Upper lobe of right lung (tissue), 1 donor: ENCODE measurements around the gene MYH1. TPM values are rescaled to one million over a fixed set of nuclear protein-coding genes. Genes with fewer than 3 reads are reported as not detected.

Source experiments
- ATAC-seq: fragments of 200-7000 bp; cut with Tn5 transposase; one replicate; pipeline ENCODE4 v1.9.1; 2020; ENCODE audit warnings: mild to moderate bottlenecking, moderate library complexity
- DNase-seq: peaks from one replicate; pipeline ENCODE4 v3.0.0-alpha.2; 2020
- H3K27ac ChIP-seq: fragments of 200-600 bp; one replicate; pipeline ENCODE4 v1.8.0; 2022
- H3K27me3 ChIP-seq: fragments of 200-600 bp; one replicate; pipeline ENCODE4 v1.8.0; 2022; ENCODE audit warnings: mild to moderate bottlenecking
- H3K36me3 ChIP-seq: fragments of 200-600 bp; one replicate; pipeline ENCODE4 v1.8.0; 2022
- H3K4me1 ChIP-seq: fragments of 200-600 bp; one replicate; pipeline ENCODE4 v1.8.0; 2022
- H3K4me3 ChIP-seq: fragments of 200-600 bp; one replicate; pipeline ENCODE4 v1.8.0; 2022; ENCODE audit warnings: mild to moderate bottlenecking
- H3K9me3 ChIP-seq: fragments of 200-600 bp; one replicate; pipeline ENCODE4 v1.8.0; 2022
- CTCF ChIP-seq: fragments of 200-600 bp; IDR thresholded peaks from one replicate; pipeline ENCODE4 v1.8.0; 2022; ENCODE audit warnings: antibody characterized with exemption
- intact Hi-C: fragments of 100-400 bp; cut with DNase I; formaldehyde crosslinking; loops from one replicate; pipeline ENCODE4 v1.11.0; 2022
- long read RNA-seq: library from polyadenylated mRNA; unstranded; transcript quantifications from one replicate; pipeline ENCODE4 v2.0.0, GENCODE V29; 2021
- total RNA-seq: library from RNA; stranded (reverse); fragmentation: NEBNext Ultra II Directional; extraction: Animal tissue kit (Norgen Biotek cat#: 25700); gene quantifications from one replicate; pipeline ENCODE4 v1.2.1, GENCODE V29; 2021
- donor health status: DM: no; HTN: yes; CAD: no; lungs with severe emphysema.

MYH1 gene
- total RNA-seq, result 0.81 TPM
- long read RNA-seq, result 0 reads

- Histone ChIP-seq H3K27me3 (no peaks in the 10 kb centered on the region), H3K4me1 (no peaks in the 10 kb centered on the region), H3K9me3 (no peaks in the 10 kb centered on the region), H3K36me3 (no peaks in the 10 kb centered on the region), H3K4me3 (no peak within 1 kb of the TSS), H3K27ac (no peak within 1 kb of the TSS)
- no peak for DNase-seq
- ATAC-seq, result no peak
- intact Hi-C loops, result no loop called here
- TF ChIP-seq CTCF, result no peak
Observed at GRCh38 chr17:10518271-10519037, at the start of gene MYH1. TSS of gene MYH1 (minus strand) at chr17:10518542. CDS start at chr17:10516642, 1,900 bp downstream.

- Histone ChIP-seq H3K27ac (no peak overlapping the region), H3K4me1 (no peaks in the 10 kb centered on the region), H3K27me3 (peaks cover 4% of the 10 kb centered on the region), H3K4me3 (no peak overlapping the region), H3K36me3 (no peaks in the 10 kb centered on the region), H3K9me3 (no peaks in the 10 kb centered on the region)
- TF ChIP-seq CTCF, result no peak
- no peak for ATAC-seq
- no peak for DNase-seq
- intact Hi-C loops, result no loop called here
Observed at GRCh38 chr17:10563991-10564660, 45.8 kb upstream of the MYH1 start.

- no peak overlapping the region for H3K4me3 ChIP-seq
- no peaks in the 10 kb centered on the region for H3K27me3 ChIP-seq
- no peaks in the 10 kb centered on the region for H3K36me3 ChIP-seq
- no peaks in the 10 kb centered on the region for H3K4me1 ChIP-seq
- H3K9me3 ChIP-seq, result no peaks in the 10 kb centered on the region
- intact Hi-C loops, result no loop called here
- no peak for TF ChIP-seq CTCF
- ATAC-seq (no peak), DNase-seq (no peak)
- no peak overlapping the region for H3K27ac ChIP-seq
Observed at GRCh38 chr17:10558049-10558448, 39.7 kb upstream of the MYH1 start.

GRCh38 chr17:10557422-10557821 is 39.1 kb upstream of the MYH1 start:
- no peaks in the 10 kb centered on the region for H3K27me3 ChIP-seq
- no peaks in the 10 kb centered on the region for H3K4me1 ChIP-seq
- ATAC-seq (no peak), DNase-seq (no peak)
- H3K4me3 ChIP-seq, result no peak overlapping the region
- no peaks in the 10 kb centered on the region for H3K36me3 ChIP-seq
- H3K9me3 ChIP-seq, result no peaks in the 10 kb centered on the region
- TF ChIP-seq CTCF, result no peak
- intact Hi-C loops, result no loop called here
- no peak overlapping the region for H3K27ac ChIP-seq

- no peaks in the 10 kb centered on the region for H3K36me3 ChIP-seq
- intact Hi-C loops, result no loop called here
- DNase-seq (no peak), ATAC-seq (no peak)
- no peak for TF ChIP-seq CTCF
- H3K27ac ChIP-seq, result no peak overlapping the region
- no peak overlapping the region for H3K4me3 ChIP-seq
- no peaks in the 10 kb centered on the region for H3K9me3 ChIP-seq
- H3K27me3 ChIP-seq, result no peaks in the 10 kb centered on the region
- no peaks in the 10 kb centered on the region for H3K4me1 ChIP-seq
Observed at GRCh38 chr17:10556301-10557005, 38.1 kb upstream of the MYH1 start.
